K562 (cell line): Measurements from ENCODE around the gene CALML4. TPM values are rescaled to one million over a fixed set of nuclear protein-coding genes. Genes with fewer than 3 reads are reported as not detected.

ENCODE experiments used
- CBX8 ChIP-seq: fragments of 200-600 bp; sonication (generic); IDR thresholded peaks from 2 replicates; pipeline ENCODE4 v1.6.1; 2012; ENCODE audit warnings: borderline replicate concordance, mixed run types, low read depth, mild to moderate bottlenecking, moderate library complexity, mixed read lengths, low read length, control low read depth, inconsistent platforms; ENCODE audit not compliant: poor library complexity, severe bottlenecking; ENCODE audit errors: extremely low read depth
- ELF1 ChIP-seq: fragments of 200-800 bp; sonication (Bioruptor generic); IDR thresholded peaks from 2 replicates; pipeline ENCODE4 v1.6.1; 2016; ENCODE audit warnings: missing genetic modification characterization, missing compliant biosample characterization
- EP400 ChIP-seq: fragments of 450-650 bp; IDR thresholded peaks from 2 replicates; pipeline ENCODE4 v1.6.1; 2017; ENCODE audit warnings: antibody characterized with exemption, mild to moderate bottlenecking, moderate library complexity
- ETS2 ChIP-seq: IDR thresholded peaks from 2 replicates; pipeline ENCODE4 v1.6.1; 2016; ENCODE audit warnings: borderline replicate concordance, missing genetic modification characterization, mild to moderate bottlenecking, moderate library complexity, missing compliant biosample characterization; ENCODE audit not compliant: poor library complexity, severe bottlenecking
- FOXM1 ChIP-seq, 2 experiments: fragments of 450-650 bp in 1 of 2; sonication (generic) in 1 of 2; formaldehyde crosslinking in 1 of 2; IDR thresholded peaks; 2 replicates each; pipeline versions ENCODE4 v1.6.1 to v1.9.0; 2017 to 2022; ENCODE audit warnings: low read depth in 2 of 2, mild to moderate bottlenecking in 2 of 2, missing genetic modification reagents in 1 of 2, moderate library complexity in 1 of 2
- GTF3C2 ChIP-seq: IDR thresholded peaks from 3 replicates; pipeline ENCODE4 v1.6.1; 2011; ENCODE audit warnings: borderline replicate concordance, mild to moderate bottlenecking, moderate library complexity; ENCODE audit not compliant: insufficient read length; ENCODE audit errors: extremely low read depth
- HMG20A ChIP-seq: fragments of 450-650 bp; formaldehyde crosslinking; conservative IDR thresholded peaks from 2 replicates; pipeline ENCODE4 v1.4.0; 2020; ENCODE audit warnings: mild to moderate bottlenecking, mixed read lengths
- HNRNPLL ChIP-seq: fragments of 200-400 bp; formaldehyde crosslinking; IDR thresholded peaks from 2 replicates; pipeline ENCODE4 v1.6.1; 2017; ENCODE audit warnings: low read length, low read depth, mild to moderate bottlenecking; ENCODE audit not compliant: poor library complexity, severe bottlenecking
- LCOR ChIP-seq: sonication (generic); formaldehyde crosslinking; IDR thresholded peaks from 2 replicates; pipeline ENCODE4 v1.8.0; 2022; ENCODE audit warnings: mild to moderate bottlenecking, missing genetic modification reagents
- NFATC3 ChIP-seq: fragments of 450-650 bp; IDR thresholded peaks from 2 replicates; pipeline ENCODE4 v1.6.1; 2017; ENCODE audit warnings: mild to moderate bottlenecking
- POLR2A ChIP-seq: fragments of 450-650 bp; conservative IDR thresholded peaks from 2 replicates; pipeline ENCODE4 v1.6.1; 2016
- SAFB2 ChIP-seq: fragments of 200-400 bp; formaldehyde crosslinking; IDR thresholded peaks from 2 replicates; pipeline ENCODE4 v1.6.1; 2018; ENCODE audit warnings: borderline replicate concordance, low read length, low read depth, moderate library complexity; ENCODE audit not compliant: severe bottlenecking
- ZC3H11A ChIP-seq: IDR thresholded peaks from 2 replicates; pipeline ENCODE4 v1.6.1; 2012; ENCODE audit warnings: low read depth, low read length, improper control_type of control experiment
- ZNF24 ChIP-seq: fragments of 450-650 bp; IDR thresholded peaks from 2 replicates; pipeline ENCODE4 v1.6.1; 2016
- ZNF274 ChIP-seq: IDR thresholded peaks from 2 replicates; pipeline ENCODE4 v1.6.1; 2011; ENCODE audit warnings: low read depth, mild to moderate bottlenecking, low read length, moderate library complexity, borderline replicate concordance
- ZNF695 ChIP-seq: fragments of 450-650 bp; formaldehyde crosslinking; IDR thresholded peaks from 2 replicates; pipeline ENCODE4 v1.4.0; 2020; ENCODE audit warnings: mild to moderate bottlenecking, moderate library complexity
- polyA plus RNA-seq, 8 experiments: library from polyadenylated mRNA; depleted of rRNA in 4 of 8; stranded (reverse) in 5 of 8; unstranded in 3 of 8; fragments of >200 nt; fragmentation: Nextera tagmentation in 2 of 8; fragmentation: Illumina TruSeq in 1 of 8; extraction: Ambion mirVana in 2 of 8; extraction: Trizol in 1 of 8; gene quantifications; 2 replicates each; pipeline versions ENCODE4 v1.2.1 to v1.2.3, GENCODE V29; 2011 to 2014; ENCODE audit warnings: inconsistent platforms in 1 of 8, missing spikeins in 1 of 8
- total RNA-seq, 7 experiments: library from RNA; depleted of rRNA in 6 of 7; stranded (reverse); fragments of >200 nt in 6 of 7; fragmentation: Illumina TruSeq in 2 of 7; extraction: Trizol in 2 of 7; gene quantifications; 2 replicates each; pipeline versions ENCODE4 v1.2.1 to v1.2.3, GENCODE V29; 2011 to 2021; ENCODE audit warnings: low replicate concordance in 1 of 7
- TF ChIP-seq, protein P1 (sequence below): fragments of 250-450 bp; sonication (Bioruptor Pico); IDR thresholded peaks from 2 replicates; pipeline ENCODE4 v1.5.0; 2021; ENCODE audit warnings: mild to moderate bottlenecking, borderline replicate concordance
- TF ChIP-seq, protein P2 (sequence below): fragments of 250-450 bp; sonication (Bioruptor Pico); IDR thresholded peaks from 2 replicates; pipeline ENCODE4 v1.8.0; 2022; ENCODE audit warnings: inconsistent platforms, mild to moderate bottlenecking, moderate library complexity, borderline replicate concordance
- TF ChIP-seq, protein P3 (sequence below): fragments of 450-650 bp; IDR thresholded peaks from 2 replicates; pipeline ENCODE4 v1.6.1; 2017; ENCODE audit warnings: mild to moderate bottlenecking, moderate library complexity

The CALML4 gene
- total and polyA plus RNA-seq, 9 of the 15 experiments (the other 6 are each of a cell fraction or from before 2014, with no cell fraction given): 2.8 to 30.6 (median 15.5) TPM

DNA sequence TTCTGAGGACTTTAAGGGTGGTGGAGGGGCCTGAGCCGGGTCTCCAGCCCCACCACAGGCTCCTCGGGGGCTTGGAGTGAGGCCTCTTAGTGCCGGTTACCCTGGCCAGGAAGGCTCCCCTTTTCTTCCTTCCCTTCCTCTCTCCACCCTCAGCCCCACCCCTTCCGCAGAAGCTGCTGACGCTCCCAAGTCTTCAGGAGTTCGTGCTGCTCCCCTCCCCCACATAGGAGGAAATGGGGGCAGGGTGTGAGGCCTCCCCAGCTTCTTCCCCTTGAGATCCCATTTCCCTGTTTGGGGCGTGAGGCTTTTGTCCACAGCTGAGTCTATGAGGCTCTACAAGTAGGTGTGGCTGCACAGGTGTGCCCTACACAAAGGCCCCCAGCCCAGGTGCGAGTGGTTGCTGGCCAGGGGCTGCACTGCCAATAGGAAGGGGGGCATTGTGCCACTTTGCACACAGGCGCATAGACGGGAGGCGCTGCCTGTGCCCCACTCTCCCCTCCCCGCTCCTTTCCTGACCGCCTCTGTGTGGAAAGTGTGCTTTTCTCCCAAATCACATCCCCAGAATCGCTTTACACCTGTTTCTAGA, 915 bp upstream of the CALML4 start (continued):
- TF ChIP-seq ZNF695 (CRISPR knock-in tag): no peak
- no peak for TF ChIP-seq NFATC3
- TF ChIP-seq SAFB2: no peak
- 0 out of 2 replicates have a peak, but pooled peaks have one; percentile 37 for TF ChIP-seq POLR2A
- no peak for TF ChIP-seq ETS2
- TF ChIP-seq, protein P1, sequence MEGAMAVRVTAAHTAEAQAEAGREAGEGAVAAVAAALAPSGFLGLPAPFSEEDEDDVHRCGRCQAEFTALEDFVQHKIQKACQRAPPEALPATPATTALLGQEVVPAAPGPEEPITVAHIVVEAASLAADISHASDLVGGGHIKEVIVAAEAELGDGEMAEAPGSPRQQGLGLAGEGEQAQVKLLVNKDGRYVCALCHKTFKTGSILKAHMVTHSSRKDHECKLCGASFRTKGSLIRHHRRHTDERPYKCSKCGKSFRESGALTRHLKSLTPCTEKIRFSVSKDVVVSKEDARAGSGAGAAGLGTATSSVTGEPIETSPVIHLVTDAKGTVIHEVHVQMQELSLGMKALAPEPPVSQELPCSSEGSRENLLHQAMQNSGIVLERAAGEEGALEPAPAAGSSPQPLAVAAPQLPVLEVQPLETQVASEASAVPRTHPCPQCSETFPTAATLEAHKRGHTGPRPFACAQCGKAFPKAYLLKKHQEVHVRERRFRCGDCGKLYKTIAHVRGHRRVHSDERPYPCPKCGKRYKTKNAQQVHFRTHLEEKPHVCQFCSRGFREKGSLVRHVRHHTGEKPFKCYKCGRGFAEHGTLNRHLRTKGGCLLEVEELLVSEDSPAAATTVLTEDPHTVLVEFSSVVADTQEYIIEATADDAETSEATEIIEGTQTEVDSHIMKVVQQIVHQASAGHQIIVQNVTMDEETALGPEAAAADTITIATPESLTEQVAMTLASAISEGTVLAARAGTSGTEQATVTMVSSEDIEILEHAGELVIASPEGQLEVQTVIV: no peak
- no peak for TF ChIP-seq FOXM1 (IDR thresholded peaks at IDR 0.05; ENCODE audit: low read depth)
- TF ChIP-seq FOXM1 (CRISPR knock-in tag; IDR thresholded peaks at IDR 0.05; ENCODE audit: low read depth): no peak
- no peak for TF ChIP-seq HNRNPLL
- TF ChIP-seq HMG20A (CRISPR knock-in tag): no peak
- TF ChIP-seq CBX8: no peak
- TF ChIP-seq ZNF24: no peak
- no peak for TF ChIP-seq EP400
- TF ChIP-seq, protein P2, sequence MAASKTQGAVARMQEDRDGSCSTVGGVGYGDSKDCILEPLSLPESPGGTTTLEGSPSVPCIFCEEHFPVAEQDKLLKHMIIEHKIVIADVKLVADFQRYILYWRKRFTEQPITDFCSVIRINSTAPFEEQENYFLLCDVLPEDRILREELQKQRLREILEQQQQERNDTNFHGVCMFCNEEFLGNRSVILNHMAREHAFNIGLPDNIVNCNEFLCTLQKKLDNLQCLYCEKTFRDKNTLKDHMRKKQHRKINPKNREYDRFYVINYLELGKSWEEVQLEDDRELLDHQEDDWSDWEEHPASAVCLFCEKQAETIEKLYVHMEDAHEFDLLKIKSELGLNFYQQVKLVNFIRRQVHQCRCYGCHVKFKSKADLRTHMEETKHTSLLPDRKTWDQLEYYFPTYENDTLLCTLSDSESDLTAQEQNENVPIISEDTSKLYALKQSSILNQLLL (CRISPR knock-in tag): no peak
- peak; percentile 49; the same call in 1 of the 2 replicates for TF ChIP-seq ELF1 (tag)
- TF ChIP-seq ZC3H11A: no peak
- TF ChIP-seq LCOR (CRISPR knock-in tag): no peak
- no peak for TF ChIP-seq GTF3C2
- TF ChIP-seq ZNF274: no peak
- TF ChIP-seq, protein P3, sequence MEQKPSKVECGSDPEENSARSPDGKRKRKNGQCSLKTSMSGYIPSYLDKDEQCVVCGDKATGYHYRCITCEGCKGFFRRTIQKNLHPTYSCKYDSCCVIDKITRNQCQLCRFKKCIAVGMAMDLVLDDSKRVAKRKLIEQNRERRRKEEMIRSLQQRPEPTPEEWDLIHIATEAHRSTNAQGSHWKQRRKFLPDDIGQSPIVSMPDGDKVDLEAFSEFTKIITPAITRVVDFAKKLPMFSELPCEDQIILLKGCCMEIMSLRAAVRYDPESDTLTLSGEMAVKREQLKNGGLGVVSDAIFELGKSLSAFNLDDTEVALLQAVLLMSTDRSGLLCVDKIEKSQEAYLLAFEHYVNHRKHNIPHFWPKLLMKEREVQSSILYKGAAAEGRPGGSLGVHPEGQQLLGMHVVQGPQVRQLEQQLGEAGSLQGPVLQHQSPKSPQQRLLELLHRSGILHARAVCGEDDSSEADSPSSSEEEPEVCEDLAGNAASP: no peak
